CD4-positive, alpha-beta T cell treated with Interleukin-6 for 4 hours (primary cell): ENCODE measurements around the gene MAN2A2.

Source experiments
- DNase-seq: peaks from one replicate; pipeline ENCODE4 v3.0.0-alpha.2; 2020; ENCODE audit warnings: mixed read lengths

Gene MAN2A2

GRCh38 chr15:90970274-90970673 lies 67.2 kb downstream of the MAN2A2 start:
- no peak for DNase-seq

GRCh38 chr15:90972133-90972532 lies 69.0 kb downstream of the MAN2A2 start:
- DNase-seq, result no peak
